ENCODE results near the gene TMTC2. TPM values are rescaled to one million over a fixed set of nuclear protein-coding genes. Genes with fewer than 3 reads are reported as not detected.

The TMTC2 gene
- total RNA-seq, 1 donor from 2014 or later = 20.2 TPM

DNA sequence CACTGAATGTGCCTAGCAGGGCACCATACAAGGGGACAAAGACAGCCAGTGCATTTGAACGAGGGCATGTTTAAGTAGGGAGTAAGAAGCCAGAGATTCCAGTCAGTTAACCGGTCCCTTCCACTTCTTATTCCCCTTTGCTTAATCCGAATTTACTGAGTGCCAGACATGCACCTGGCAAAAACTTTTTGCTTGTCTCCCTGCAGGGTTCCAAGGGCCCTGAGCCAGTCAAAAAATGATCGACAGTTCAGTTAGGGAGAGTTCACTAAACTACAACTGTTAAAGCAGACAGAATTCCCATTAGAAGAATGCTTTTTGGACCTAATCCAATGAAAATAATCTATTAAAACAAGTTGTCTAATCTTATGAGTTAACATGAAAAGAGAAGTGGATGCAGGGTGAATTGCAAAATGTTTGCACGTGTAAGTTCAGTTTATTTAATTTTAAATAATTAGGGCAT is 193.8 kb downstream of the TMTC2 start:
- Mint-ChIP-seq H3K27ac (ENCODE audit: unreplicated experiment) (peak overlapping the region; percentile 70), H3K36me3 (ENCODE audit: unreplicated experiment) (no peaks in the 10 kb centered on the region), H3K9me3 (ENCODE audit: unreplicated experiment) (no peaks in the 10 kb centered on the region), H3K4me3 (ENCODE audit: unreplicated experiment) (peak overlapping the region; percentile 33), H3K4me1 (ENCODE audit: unreplicated experiment) (peaks cover 18% of the 10 kb centered on the region), H3K27me3 (ENCODE audit: unreplicated experiment) (no peaks in the 10 kb centered on the region)
- no peak for TF ChIP-seq CTCF (IDR thresholded peaks at IDR 0.05)
- no peak for DNase-seq (ENCODE audit: extremely low spot score, unreplicated experiment)

DNA sequence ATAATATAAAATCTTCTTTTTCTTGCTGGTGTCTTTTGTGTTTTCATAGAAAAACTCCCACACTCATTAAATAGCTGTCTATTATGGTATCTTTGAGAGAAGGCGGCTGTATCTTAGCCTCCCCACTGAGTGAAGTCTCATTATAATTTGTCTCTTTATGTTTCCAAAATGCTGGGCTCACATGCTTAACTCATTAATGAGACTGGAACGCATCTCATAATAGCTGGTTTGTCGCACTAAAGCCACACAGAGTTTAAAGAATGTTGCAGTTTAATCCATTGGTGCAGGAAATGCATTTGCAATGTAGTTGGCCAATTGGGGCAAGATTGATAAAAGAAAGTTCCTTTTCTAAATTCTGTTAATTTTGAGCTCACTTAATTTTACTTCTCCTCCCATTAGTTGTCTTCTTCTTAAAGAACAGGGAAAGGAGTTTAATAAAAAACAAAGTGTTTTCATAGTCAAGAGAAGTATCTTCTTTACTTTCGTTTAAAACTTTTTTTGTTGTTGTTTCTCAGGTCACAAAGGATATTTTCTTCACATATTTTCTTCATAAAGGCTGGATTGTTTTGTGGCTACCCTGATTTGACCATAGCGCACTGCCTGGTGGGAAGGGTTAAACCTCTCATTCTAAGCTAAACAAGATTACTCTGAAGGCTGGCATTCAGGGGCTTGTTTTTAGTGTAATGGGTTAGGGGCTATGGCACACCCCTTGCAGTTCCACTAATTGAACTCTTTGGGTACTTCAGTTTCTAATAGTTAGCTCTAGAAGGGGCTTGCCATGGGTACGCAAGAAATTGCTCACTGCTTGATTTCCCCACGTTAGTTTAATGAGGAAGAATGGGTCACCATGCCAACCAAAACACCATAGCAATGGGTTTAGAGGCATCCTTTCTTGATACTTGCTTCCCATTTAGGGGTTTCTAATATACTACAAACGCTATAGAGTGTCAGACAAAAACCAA is 197.0 kb downstream of the TMTC2 start:
- H3K9me3 Mint-ChIP-seq (ENCODE audit: unreplicated experiment) = no peaks in the 10 kb centered on the region
- no peak overlapping the region for H3K27ac Mint-ChIP-seq (ENCODE audit: unreplicated experiment)

GRCh38 chr12:82886671-82887340 is 200.1 kb downstream of the TMTC2 start:
- H3K4me3 Mint-ChIP-seq (ENCODE audit: unreplicated experiment) = no peak overlapping the region
- no peaks in the 10 kb centered on the region for H3K36me3 Mint-ChIP-seq (ENCODE audit: unreplicated experiment)
- no peaks in the 10 kb centered on the region for H3K9me3 Mint-ChIP-seq (ENCODE audit: unreplicated experiment)
- no peak for TF ChIP-seq CTCF (IDR thresholded peaks at IDR 0.05)
- no peak overlapping the region for H3K27ac Mint-ChIP-seq (ENCODE audit: unreplicated experiment)
- no peak for DNase-seq (ENCODE audit: extremely low spot score, unreplicated experiment)
- peaks cover 5% of the 10 kb centered on the region for H3K4me1 Mint-ChIP-seq (ENCODE audit: unreplicated experiment)
- no peaks in the 10 kb centered on the region for H3K27me3 Mint-ChIP-seq (ENCODE audit: unreplicated experiment)

More for the DNA sequence above, 197.0 kb downstream of the TMTC2 start:
- no peak for TF ChIP-seq CTCF (IDR thresholded peaks at IDR 0.05)
- no peak for DNase-seq (ENCODE audit: extremely low spot score, unreplicated experiment)
- no peaks in the 10 kb centered on the region for H3K27me3 Mint-ChIP-seq (ENCODE audit: unreplicated experiment)
- H3K4me3 Mint-ChIP-seq (ENCODE audit: unreplicated experiment) = no peak overlapping the region
- H3K36me3 Mint-ChIP-seq (ENCODE audit: unreplicated experiment) = no peaks in the 10 kb centered on the region
- H3K4me1 Mint-ChIP-seq (ENCODE audit: unreplicated experiment) = peaks cover 24% of the 10 kb centered on the region

DNA sequence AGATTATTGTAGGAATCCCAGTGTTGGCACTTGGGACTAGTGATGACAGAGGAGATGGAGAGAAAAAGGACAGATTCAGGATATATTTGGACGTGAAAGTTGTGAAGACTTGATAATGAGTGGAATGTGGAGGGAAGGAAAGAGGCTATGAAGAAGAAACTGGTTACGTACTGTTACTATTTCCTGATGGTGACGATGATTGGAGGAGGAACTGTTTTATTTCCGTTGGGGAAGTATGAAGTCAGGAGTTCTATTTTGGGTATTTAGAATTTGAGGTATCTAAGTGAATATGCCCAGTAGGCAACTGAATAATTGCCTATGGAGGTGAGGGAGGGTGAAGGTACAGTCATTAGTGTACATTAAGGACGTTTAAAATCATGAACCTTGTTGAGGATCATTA is 207.2 kb downstream of the TMTC2 start:
- Mint-ChIP-seq H3K4me3 (ENCODE audit: unreplicated experiment) (no peak overlapping the region), H3K4me1 (ENCODE audit: unreplicated experiment) (peaks cover 1% of the 10 kb centered on the region), H3K9me3 (ENCODE audit: unreplicated experiment) (no peaks in the 10 kb centered on the region), H3K27ac (ENCODE audit: unreplicated experiment) (no peak overlapping the region), H3K36me3 (ENCODE audit: unreplicated experiment) (no peaks in the 10 kb centered on the region), H3K27me3 (ENCODE audit: unreplicated experiment) (no peaks in the 10 kb centered on the region)
- TF ChIP-seq CTCF (IDR thresholded peaks at IDR 0.05) = no peak
- DNase-seq (ENCODE audit: extremely low spot score, unreplicated experiment) = no peak

DNA sequence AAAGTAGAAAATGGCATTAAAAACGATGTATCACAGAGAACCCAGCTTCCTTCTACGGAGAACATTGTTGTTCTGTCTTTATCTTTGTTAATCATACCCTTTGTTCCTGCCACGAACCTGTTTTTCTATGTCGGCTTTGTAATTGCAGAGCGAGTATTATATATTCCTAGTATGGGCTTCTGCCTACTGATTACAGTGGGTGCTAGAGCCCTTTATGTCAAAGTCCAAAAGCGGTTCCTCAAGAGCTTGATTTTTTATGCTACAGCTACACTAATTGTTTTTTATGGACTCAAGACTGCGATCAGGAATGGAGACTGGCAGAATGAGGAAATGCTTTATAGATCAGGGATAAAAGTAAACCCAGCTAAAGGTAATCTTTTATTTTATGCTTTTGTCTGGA is 209.6 kb downstream of the TMTC2 start:
- DNase-seq (ENCODE audit: extremely low spot score, unreplicated experiment) = no peak
- H3K27ac Mint-ChIP-seq (ENCODE audit: unreplicated experiment) = no peak overlapping the region
- no peak for TF ChIP-seq CTCF (IDR thresholded peaks at IDR 0.05)

More for the DNA sequence above, 209.6 kb downstream of the TMTC2 start:
- H3K27me3 Mint-ChIP-seq (ENCODE audit: unreplicated experiment) = no peaks in the 10 kb centered on the region
- no peaks in the 10 kb centered on the region for H3K9me3 Mint-ChIP-seq (ENCODE audit: unreplicated experiment)
- H3K4me1 Mint-ChIP-seq (ENCODE audit: unreplicated experiment) = peaks cover 1% of the 10 kb centered on the region
- no peak overlapping the region for H3K4me3 Mint-ChIP-seq (ENCODE audit: unreplicated experiment)
- H3K36me3 Mint-ChIP-seq (ENCODE audit: unreplicated experiment) = no peaks in the 10 kb centered on the region

Data from osteocyte (in vitro differentiated cells).